HG02759 (cell line): ENCODE measurements around the gene NUF2.
"Not testable (repeated sequence)": the region's sequence is repeated elsewhere in the genome, so short reads cannot be mapped to it uniquely, and the experiment has no call there.

Experiments
- ATAC-seq: cut with Tn5 transposase; IDR thresholded peaks from one replicate; pipeline ENCODE4 v1.9.1; 2021; ENCODE audit warnings: mild to moderate bottlenecking, moderate library complexity; ENCODE audit not compliant: unreplicated experiment

NUF2 gene

GRCh38 chr1:163321311-163322305, at the start of gene NUF2:
Gene NUF2, plus strand, starts transcription at chr1:163321954. Its CDS starts 4,098 bp downstream, at chr1:163326052.
- peak; percentile 95 for ATAC-seq

- ATAC-seq, result no peak
These were observed 47.9 kb upstream of the NUF2 start for GRCh38 chr1:163273766-163274441.

- no peak for ATAC-seq
These were observed 46.5 kb upstream of the NUF2 start for GRCh38 chr1:163275222-163275621.

DNA sequence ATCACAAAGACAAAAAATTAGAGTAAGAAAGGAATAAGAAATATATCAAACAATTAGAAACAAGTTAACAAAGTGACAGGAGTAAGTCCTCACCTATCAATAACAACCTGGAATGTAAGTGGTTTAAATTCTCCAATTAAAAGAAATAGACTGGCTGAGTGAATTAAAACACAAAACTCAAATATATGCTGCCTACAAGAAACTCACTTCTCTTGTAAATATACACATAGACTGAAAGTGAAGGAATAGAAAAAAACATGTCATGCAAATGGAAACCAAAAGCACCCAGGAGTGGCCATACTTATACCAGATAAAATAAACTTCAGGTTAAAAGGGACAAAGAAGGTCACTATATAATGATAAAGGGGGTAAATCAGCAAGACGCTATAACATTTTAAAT, 43.2 kb upstream of the NUF2 start:
- no peak for ATAC-seq

DNA sequence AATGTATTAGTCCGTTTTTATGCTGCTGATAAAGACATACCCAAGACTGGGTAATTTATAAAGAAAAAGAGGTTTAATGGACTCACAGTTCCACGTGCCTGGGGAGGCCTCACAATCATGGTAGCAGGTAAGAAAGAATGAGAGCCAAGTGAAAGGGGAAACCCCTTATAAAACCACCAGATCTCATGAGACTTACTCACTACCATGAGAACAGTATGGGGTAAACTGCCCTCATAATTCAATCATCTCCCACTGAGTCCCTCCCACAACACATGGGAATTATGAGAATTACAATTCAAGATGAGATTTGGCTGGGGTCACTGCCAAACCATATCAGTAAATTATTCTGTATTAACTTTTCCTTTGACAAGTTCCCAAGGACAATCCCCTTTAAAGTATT, 36.9 kb upstream of the NUF2 start:
- not testable (repeated sequence) for ATAC-seq

DNA sequence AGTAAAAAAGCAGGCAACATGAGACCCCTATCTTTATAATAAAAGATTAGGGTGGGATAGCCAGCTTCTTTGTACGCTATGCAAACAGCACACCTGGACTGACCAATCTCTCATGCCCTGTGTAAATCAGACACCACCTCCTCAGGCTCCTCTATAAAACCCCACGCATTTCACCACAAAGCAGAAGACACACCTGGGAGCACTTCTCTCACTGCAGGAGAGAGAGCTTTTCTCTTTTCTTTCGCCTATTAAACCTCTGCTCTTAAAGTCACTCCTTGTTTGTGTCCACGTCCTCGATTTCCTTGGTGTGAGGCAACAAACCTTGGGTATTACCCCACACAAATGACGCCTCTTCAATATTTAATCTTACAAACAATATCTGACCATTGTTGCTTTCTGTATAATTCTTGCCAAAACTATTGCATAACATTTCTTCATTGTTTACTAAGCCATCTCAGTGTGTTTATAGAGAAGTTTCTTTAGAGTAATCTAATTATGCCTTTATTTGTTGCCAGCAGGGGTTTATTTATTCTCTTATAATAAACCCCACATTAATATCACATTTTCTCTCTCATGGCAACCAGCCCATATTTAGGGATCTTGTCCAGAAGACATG, 31.6 kb upstream of the NUF2 start:
- ATAC-seq, result no peak

DNA sequence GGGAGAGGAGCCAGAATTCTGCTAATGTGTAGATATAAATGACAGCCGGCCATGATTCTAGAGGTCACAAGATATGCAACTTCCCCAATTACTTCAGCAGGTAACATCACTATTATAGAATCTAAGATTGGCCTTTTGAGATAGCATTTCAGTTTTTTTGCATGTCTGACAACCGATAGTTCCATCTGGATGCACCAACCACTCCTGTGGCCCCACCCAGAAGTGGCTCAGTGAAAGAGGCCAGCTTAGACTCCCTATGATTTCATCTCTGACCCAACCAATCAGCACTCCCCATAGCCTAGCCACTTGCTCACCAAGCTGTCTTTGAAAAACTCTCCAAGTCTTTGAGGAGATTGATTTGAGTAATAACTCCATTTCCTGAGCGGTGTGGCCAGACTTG, 30.3 kb upstream of the NUF2 start:
- ATAC-seq, result no peak

DNA sequence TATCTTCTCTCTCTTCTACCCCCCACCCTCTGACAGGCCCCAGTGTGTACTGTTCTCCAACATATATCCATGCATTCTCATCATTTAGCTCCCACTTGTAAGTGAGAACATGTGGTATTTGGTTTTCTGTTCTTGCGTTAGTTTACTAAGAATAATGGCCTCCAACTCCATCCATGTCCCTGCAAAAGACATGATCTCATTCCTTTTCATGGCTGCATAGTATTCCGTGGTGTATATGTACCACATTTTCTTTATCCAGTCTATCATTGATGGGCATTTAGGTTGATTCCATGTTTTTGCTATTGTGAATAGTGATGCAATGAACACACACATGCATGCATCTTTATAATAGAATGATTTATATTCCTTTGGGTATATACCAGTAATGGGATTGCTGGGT, 29.6 kb upstream of the NUF2 start:
- not testable (repeated sequence) for ATAC-seq

DNA sequence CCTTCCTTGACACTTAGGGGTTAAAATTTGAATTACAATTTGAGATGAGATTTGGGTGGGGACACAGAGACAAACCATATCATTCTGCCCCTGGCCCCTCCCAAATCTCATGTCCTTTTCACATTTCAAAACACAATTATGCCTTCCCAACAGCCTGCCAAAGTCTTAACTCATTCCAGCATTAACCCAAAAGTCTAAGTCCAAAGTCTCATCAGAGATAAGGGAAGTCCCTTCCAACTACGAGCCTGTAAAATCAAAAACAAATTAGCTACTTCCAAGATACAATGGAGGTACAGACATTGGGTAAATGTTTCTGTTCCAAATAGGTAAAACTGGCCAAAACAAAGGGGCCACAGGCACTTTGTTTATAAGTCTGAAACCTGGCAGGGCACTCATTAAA, 28.3 kb upstream of the NUF2 start:
- ATAC-seq, result not testable (repeated sequence)

GRCh38 chr1:163295949-163296348, 25.8 kb upstream of the NUF2 start:
- no peak for ATAC-seq

GRCh38 chr1:163296504-163297263, 25.1 kb upstream of the NUF2 start:
- no peak for ATAC-seq

DNA sequence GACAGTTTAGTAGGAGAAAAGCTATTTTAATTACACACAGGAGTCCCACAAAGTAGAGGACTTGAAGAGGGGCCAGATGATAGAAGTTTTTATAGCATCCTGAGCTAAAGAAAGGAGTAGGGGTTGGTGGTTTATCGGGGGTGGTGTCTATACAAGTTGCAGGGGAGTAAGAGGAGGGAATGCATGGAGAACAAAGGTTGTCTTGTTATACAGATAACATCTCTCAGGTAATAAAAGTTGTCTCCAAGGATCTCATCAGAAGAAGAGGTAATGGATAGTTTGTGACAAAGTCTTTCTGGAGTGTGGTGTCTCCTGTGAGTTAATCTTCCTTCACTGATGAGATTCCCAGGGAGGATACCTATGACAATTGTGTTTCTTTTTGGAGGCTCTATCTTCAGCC, 23.4 kb upstream of the NUF2 start:
- ATAC-seq, result no peak

- no peak for ATAC-seq
These were observed 21.2 kb upstream of the NUF2 start for GRCh38 chr1:163300568-163300967.

- no peak for ATAC-seq
These were observed 18.2 kb upstream of the NUF2 start for GRCh38 chr1:163303561-163303960.

- ATAC-seq, result no peak
These were observed 16.3 kb upstream of the NUF2 start for GRCh38 chr1:163305441-163305840.

DNA sequence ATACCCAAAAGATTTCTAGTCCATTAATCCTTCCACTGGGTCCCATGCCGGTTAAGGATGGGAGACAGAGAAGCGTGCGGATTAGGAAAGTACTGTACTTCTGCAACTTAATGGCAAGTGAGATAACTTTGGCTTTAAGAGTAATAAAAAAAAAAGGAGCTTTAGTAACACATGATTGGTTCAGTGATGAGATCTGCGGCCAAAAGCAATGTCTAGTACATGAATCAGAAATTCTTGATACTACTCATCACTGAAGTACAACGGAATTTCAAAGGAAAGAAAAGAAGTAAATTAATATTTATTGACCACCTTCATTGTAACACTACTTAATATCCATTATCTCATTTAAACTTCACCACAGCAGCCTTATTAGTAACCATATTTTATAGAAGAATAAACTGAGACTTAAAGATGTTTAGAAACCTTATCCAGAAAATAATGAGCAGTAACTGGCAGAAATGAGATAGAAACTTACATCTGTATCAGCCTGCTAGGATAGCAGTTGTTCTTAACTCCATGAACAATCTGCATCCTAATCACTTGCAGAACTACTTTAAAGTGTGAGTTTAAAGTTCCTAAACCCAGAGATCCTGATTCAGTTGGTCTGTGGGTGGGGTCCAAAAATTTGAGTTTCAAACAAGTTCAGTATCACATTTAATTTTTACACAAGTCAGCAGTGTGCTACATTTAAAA, 14.1 kb upstream of the NUF2 start:
- no peak for ATAC-seq

DNA sequence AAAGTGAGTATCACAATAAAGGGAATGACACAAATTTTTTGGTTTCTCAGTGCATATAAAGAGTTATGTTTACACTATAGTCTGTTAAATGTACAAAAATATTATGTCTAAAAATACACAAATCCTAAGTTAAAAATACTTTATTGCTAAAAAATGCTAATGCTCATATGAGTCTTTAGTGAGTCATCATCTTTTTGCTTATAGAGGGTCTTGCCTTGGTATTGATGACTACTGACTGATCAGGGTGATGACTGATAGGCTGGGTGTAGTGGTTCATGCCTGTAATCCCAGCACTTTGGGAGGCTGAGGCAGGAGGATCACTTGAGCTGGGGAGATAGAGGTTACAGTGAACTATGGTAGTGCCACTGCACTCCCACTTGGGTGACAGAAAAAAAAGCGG, 12.9 kb upstream of the NUF2 start:
- ATAC-seq, result no peak

DNA sequence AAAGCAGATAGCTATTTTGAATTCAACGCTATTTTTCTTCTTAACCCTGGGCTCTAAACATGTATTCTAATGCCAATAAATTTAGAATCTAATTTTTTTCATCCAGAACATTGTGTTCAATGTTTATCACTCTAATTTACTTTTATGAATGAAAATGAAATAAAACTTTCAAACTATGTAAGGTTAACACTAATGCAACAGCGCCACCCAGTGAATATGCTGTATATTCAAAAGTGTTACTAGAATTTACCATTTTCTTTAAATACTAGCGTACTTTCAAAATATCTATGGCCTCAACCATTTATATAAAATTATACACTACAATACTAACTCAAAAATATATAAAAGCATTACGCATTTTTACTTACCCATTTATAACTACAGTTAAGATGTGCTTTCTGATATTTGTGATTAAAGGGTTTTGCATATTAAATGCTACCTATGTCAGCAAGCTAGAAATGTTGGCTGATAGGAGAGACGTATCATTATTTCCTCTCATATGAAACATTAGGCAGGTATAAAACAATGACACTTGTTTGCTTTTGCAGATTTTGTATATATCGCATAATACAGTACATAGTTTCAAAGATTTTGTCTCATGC, 5.9 kb upstream of the NUF2 start:
- ATAC-seq, result no peak

GRCh38 chr1:163320891-163321290, 863 bp upstream of the NUF2 start:
- ATAC-seq, result no peak

DNA sequence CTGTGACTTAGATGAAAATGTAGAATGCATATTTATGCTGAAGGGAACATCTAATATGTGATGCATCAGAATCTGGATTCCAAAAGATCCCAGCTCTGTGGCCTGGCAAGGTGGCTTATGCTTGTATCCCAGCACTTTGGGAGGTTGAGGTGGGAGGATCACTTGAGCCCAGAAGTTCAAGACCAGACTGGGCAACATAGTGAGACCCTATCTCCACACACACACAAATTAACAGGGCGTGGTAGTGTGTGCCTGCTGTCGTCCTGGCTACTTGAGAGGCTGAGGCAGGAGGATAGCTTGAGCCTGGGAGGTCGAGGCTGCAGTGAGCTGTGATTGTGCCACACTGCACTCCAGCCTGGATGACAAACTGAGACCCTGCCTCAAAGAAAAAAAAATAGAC, 1.6 kb downstream of the NUF2 start:
- not testable (repeated sequence) for ATAC-seq
